Gastroesophageal sphincter (tissue), 4 donors: Measurements from ENCODE around the gene TMEM101. TPM values are rescaled to one million over a fixed set of nuclear protein-coding genes. Genes with fewer than 3 reads are reported as not detected.

Experiments used
- ATAC-seq: fragments of 150-250 bp; one replicate; pipeline ENCODE4 v1.9.1; 2016; ENCODE audit warnings: mild to moderate bottlenecking, moderate library complexity
- H3K27ac ChIP-seq, 4 donors: fragments of 200-600 bp; sonication (generic) in 3 of 4; 1 replicate in 3 of 4; 2 replicates in 1 of 4; pipeline ENCODE4 v1.5.1; 2016 to 2019
- H3K27me3 ChIP-seq: fragments of 200-600 bp; sonication (generic); one replicate; pipeline ENCODE4 v1.5.1; 2019
- H3K36me3 ChIP-seq, 2 donors: fragments of 200-600 bp; sonication (generic); one replicate each; pipeline ENCODE4 v1.5.1; 2019; ENCODE audit warnings: control low read depth in 1 of 2
- H3K4me1 ChIP-seq, 3 donors: fragments of 200-600 bp; sonication (generic); 1 replicate in 2 of 3; 2 replicates in 1 of 3; pipeline ENCODE4 v1.5.1; 2016 to 2019; ENCODE audit warnings: control low read depth in 2 of 3
- H3K4me3 ChIP-seq, 2 donors: fragments of 200-600 bp; sonication (generic); one replicate each; pipeline ENCODE4 v1.5.1; 2019; ENCODE audit warnings: mild to moderate bottlenecking in 1 of 2, moderate library complexity in 1 of 2
- H3K9me3 ChIP-seq, 3 donors: fragments of 200-600 bp; sonication (generic); one replicate each; pipeline ENCODE4 v1.5.1; 2017 to 2019; ENCODE audit warnings: control low read depth in 2 of 3
- EP300 ChIP-seq: sonication (generic); formaldehyde crosslinking; IDR thresholded peaks from one replicate; pipeline ENCODE4 v1.6.1; 2017; ENCODE audit warnings: antibody characterized with exemption, mild to moderate bottlenecking
- POLR2A ChIP-seq, 2 donors: fragments of 450-650 bp; IDR thresholded peaks; one replicate each; pipeline ENCODE4 v1.6.1; 2017; ENCODE audit warnings: antibody characterized with exemption in 2 of 2, mild to moderate bottlenecking in 2 of 2, moderate library complexity in 1 of 2
- POLR2AphosphoS5 ChIP-seq: sonication (generic); formaldehyde crosslinking; IDR thresholded peaks from one replicate; pipeline ENCODE4 v1.6.1; 2017; ENCODE audit warnings: antibody characterized with exemption
- WGBS, 2 donors: methylation state at CpG; one replicate each; pipeline ENCODE4 v1.1.5; 2018; ENCODE audit warnings: low coverage in 1 of 2; 5-methylcytosine and 5-hydroxymethylcytosine counted together
- total RNA-seq, 4 donors: library from RNA; depleted of rRNA; stranded (reverse); fragments of >200 nt; gene quantifications; one replicate each; pipeline ENCODE4 v1.1.0, GENCODE V29; 2016
- TF ChIP-seq, protein P1 (sequence below), 4 experiments: fragments of 200-600 bp in 2 of 4; fragments of 450-650 bp in 2 of 4; sonication (generic) in 1 of 4; IDR thresholded peaks; one replicate each; pipeline ENCODE4 v1.5.1; 2017 to 2019; ENCODE audit warnings: antibody characterized with exemption in 4 of 4, mild to moderate bottlenecking in 2 of 4, moderate library complexity in 2 of 4

Gene TMEM101
- total RNA-seq, 4 donors from 2014 or later, result 27.6 to 39.8 (median 33.6) TPM

- H3K4me1 ChIP-seq, result peaks cover 0 to 5% (median 0%) of the 10 kb centered on the region in 3 donors
- H3K27ac ChIP-seq, result no peak overlapping the region
- no peak overlapping the region for H3K4me3 ChIP-seq
- no peak for TF ChIP-seq POLR2A (IDR thresholded peaks at IDR 0.05)
- TF ChIP-seq POLR2AphosphoS5, result no peak
- TF ChIP-seq EP300, result no peak
- TF ChIP-seq, protein P1, sequence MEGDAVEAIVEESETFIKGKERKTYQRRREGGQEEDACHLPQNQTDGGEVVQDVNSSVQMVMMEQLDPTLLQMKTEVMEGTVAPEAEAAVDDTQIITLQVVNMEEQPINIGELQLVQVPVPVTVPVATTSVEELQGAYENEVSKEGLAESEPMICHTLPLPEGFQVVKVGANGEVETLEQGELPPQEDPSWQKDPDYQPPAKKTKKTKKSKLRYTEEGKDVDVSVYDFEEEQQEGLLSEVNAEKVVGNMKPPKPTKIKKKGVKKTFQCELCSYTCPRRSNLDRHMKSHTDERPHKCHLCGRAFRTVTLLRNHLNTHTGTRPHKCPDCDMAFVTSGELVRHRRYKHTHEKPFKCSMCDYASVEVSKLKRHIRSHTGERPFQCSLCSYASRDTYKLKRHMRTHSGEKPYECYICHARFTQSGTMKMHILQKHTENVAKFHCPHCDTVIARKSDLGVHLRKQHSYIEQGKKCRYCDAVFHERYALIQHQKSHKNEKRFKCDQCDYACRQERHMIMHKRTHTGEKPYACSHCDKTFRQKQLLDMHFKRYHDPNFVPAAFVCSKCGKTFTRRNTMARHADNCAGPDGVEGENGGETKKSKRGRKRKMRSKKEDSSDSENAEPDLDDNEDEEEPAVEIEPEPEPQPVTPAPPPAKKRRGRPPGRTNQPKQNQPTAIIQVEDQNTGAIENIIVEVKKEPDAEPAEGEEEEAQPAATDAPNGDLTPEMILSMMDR (IDR thresholded peaks at IDR 0.05), result no peak
- peaks cover 4 to 81% of the 10 kb centered on the region in 2 donors for H3K36me3 ChIP-seq
- 86% methylated on average over 3 of the region's 3 CpGs; no CpG with 5 or more reads in 1 of the 2 donors for WGBS, 2 donors
- no peaks in the 10 kb centered on the region for H3K27me3 ChIP-seq
- H3K9me3 ChIP-seq, result no peaks in the 10 kb centered on the region
- no peak for ATAC-seq
Measured at GRCh38 chr17:44033861-44034408, 19.2 kb upstream of the TMEM101 start.

- Histone ChIP-seq H3K9me3 (no peaks in the 10 kb centered on the region), H3K27ac (no peak overlapping the region)
- WGBS, 2 donors, result 78 to 85% methylated on average over 3 of the region's 3 CpGs
Measured at GRCh38 chr17:44030482-44030881, 15.7 kb upstream of the TMEM101 start.

DNA sequence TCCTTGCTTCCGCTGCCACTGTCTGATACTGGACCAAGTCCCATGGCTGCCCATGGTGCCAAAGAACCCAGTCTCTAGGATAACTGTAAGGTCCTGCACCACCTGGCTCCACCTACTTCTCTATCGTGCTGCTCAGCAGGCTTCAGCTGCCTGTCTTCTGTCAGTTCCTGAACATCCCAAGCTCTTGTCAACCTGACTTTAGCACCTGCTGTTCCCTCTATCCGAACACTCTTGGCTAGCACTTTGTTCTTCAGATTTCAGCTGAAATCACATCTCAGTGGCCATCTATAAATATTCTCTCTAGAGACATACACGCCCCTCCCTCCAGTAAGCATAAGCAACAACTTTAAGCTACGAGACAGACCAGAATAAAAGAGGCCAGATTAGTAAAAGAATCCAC is 15.0 kb upstream of the TMEM101 start:
- Histone ChIP-seq H3K4me1 (no peaks in the 10 kb centered on the region), H3K36me3 (peaks cover 0 to 74% of the 10 kb centered on the region in 2 donors), H3K9me3 (no peaks in the 10 kb centered on the region), H3K27me3 (no peaks in the 10 kb centered on the region), H3K4me3 (no peak overlapping the region), H3K27ac (no peak overlapping the region)
- ATAC-seq, result no peak
- WGBS, 2 donors, result 76 to 81% methylated on average over 3 of the region's 5 CpGs
- TF ChIP-seq POLR2A (IDR thresholded peaks at IDR 0.05) (no peak), EP300 (no peak), POLR2AphosphoS5 (no peak)
- TF ChIP-seq, protein P1 (IDR thresholded peaks at IDR 0.05), result no peak

More at GRCh38 chr17:44030482-44030881, 15.7 kb upstream of the TMEM101 start:
- Histone ChIP-seq H3K36me3 (peaks cover 0 to 66% of the 10 kb centered on the region in 2 donors), H3K4me1 (no peaks in the 10 kb centered on the region), H3K27me3 (no peaks in the 10 kb centered on the region), H3K4me3 (no peak overlapping the region)
- TF ChIP-seq, protein P1 (IDR thresholded peaks at IDR 0.05), result no peak
- TF ChIP-seq POLR2A (IDR thresholded peaks at IDR 0.05) (no peak), POLR2AphosphoS5 (no peak), EP300 (no peak)
- ATAC-seq, result no peak

DNA sequence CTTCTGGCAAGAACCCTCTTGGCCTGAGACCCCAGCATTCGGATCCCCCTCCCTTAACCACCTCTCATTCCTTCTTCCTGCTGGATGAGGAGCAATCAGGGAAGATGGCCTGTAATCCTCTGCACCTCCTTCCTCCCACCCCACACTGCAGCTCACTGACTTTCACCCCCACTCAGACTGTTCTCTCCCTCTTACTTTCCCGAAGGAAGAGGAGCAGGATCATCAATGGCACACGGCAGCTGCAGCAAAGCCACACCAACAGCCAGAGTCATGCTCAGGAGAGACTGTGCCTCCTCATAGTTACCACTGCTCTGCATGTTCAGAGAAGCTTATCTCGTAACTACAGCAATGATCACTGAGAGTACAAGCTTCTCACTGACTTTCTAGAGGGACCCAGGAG is 10.1 kb upstream of the TMEM101 start:
- 65 to 70% methylated on average over 2 to 4 of the region's 4 CpGs for WGBS, 2 donors
- Histone ChIP-seq H3K27me3 (no peaks in the 10 kb centered on the region), H3K36me3 (peaks cover 0 to 51% of the 10 kb centered on the region in 2 donors), H3K27ac (no peak overlapping the region), H3K4me3 (no peak overlapping the region), H3K9me3 (no peaks in the 10 kb centered on the region), H3K4me1 (no peaks in the 10 kb centered on the region)
- ATAC-seq, result no peak
- no peak for TF ChIP-seq POLR2AphosphoS5
- TF ChIP-seq, protein P1 (IDR thresholded peaks at IDR 0.05), result no peak
- TF ChIP-seq POLR2A (IDR thresholded peaks at IDR 0.05), result no peak
- no peak for TF ChIP-seq EP300

GRCh38 chr17:44024271-44024663 is 9.5 kb upstream of the TMEM101 start:
- Histone ChIP-seq H3K27ac (no peak overlapping the region), H3K36me3 (peaks cover 0 to 46% of the 10 kb centered on the region in 2 donors), H3K4me3 (no peak overlapping the region), H3K27me3 (no peaks in the 10 kb centered on the region), H3K4me1 (no peaks in the 10 kb centered on the region), H3K9me3 (no peaks in the 10 kb centered on the region)
- no peak for ATAC-seq
- WGBS, 2 donors, result 67% methylated on average over 1 of the region's 6 CpGs; no CpG with 5 or more reads in 1 of the 2 donors
- TF ChIP-seq, protein P1 (IDR thresholded peaks at IDR 0.05), result no peak
- TF ChIP-seq POLR2A (IDR thresholded peaks at IDR 0.05) (no peak), POLR2AphosphoS5 (no peak), EP300 (no peak)
